Sigmoid colon (tissue), 4 donors: Measurements from ENCODE around the gene RHOB.
A peak's percentile ranks its signal among the peaks of the same experiment; 100 is the strongest.

Experiments used
- CTCF ChIP-seq, 4 experiments: fragments of 450-650 bp in 3 of 4; fragments of 200-600 bp in 1 of 4; IDR thresholded peaks; one replicate each; pipeline ENCODE4 v1.5.1; 2016 to 2019; ENCODE audit warnings: antibody characterized with exemption in 4 of 4, mild to moderate bottlenecking in 3 of 4, moderate library complexity in 2 of 4
- EP300 ChIP-seq, 4 donors: sonication (generic); formaldehyde crosslinking; IDR thresholded peaks; one replicate each; pipeline ENCODE4 v1.6.1; 2017; ENCODE audit warnings: antibody characterized with exemption in 4 of 4
- POLR2A ChIP-seq, 2 donors: fragments of 450-650 bp; IDR thresholded peaks; one replicate each; pipeline ENCODE4 v1.6.1; 2016; ENCODE audit warnings: antibody characterized with exemption in 2 of 2, mild to moderate bottlenecking in 2 of 2, moderate library complexity in 2 of 2
- POLR2AphosphoS5 ChIP-seq, 4 donors: sonication (generic); formaldehyde crosslinking; IDR thresholded peaks; one replicate each; pipeline ENCODE4 v1.6.1; 2017; ENCODE audit warnings: antibody characterized with exemption in 4 of 4

GRCh38 chr2:20447437-20448245, 767 bp downstream of the RHOB start:
- TF ChIP-seq CTCF (IDR thresholded peaks at IDR 0.05): no peak
- TF ChIP-seq EP300 (IDR thresholded peaks at IDR 0.05): peak in 1 of 4 donors; percentile 25
- TF ChIP-seq POLR2A (IDR thresholded peaks at IDR 0.05): peak in 1 of 2 donors; percentile 55
- TF ChIP-seq POLR2AphosphoS5 (IDR thresholded peaks at IDR 0.05): peak; percentile 66 to 90 (median 89)
